Mesodermal cell (in vitro differentiated cells): Measurements from ENCODE around the gene TP73.

Experiments
- H3K27ac ChIP-seq: 2 replicates; pipeline ENCODE4 v1.7.0; 2013; ENCODE audit warnings: mild to moderate bottlenecking, low read depth, low read length, moderate library complexity; ENCODE audit not compliant: severe bottlenecking
- H3K36me3 ChIP-seq: 2 replicates; pipeline ENCODE4 v1.7.1; 2013; ENCODE audit warnings: mild to moderate bottlenecking, low read length, moderate library complexity; ENCODE audit not compliant: control insufficient read depth, insufficient read depth
- H3K4me1 ChIP-seq: one replicate; pipeline ENCODE4 v1.7.1; 2013; ENCODE audit warnings: mild to moderate bottlenecking, low read length; ENCODE audit not compliant: insufficient read depth, control insufficient read depth, poor library complexity, severe bottlenecking
- H3K4me3 ChIP-seq: 2 replicates; pipeline ENCODE4 v1.7.0; 2013; ENCODE audit warnings: low read length, control low read depth, mild to moderate bottlenecking; ENCODE audit not compliant: insufficient read depth, poor library complexity, severe bottlenecking; ENCODE audit errors: extremely low read depth
- H3K9me3 ChIP-seq: 2 replicates; pipeline ENCODE4 v1.7.1; 2013; ENCODE audit warnings: mild to moderate bottlenecking, low read length, moderate library complexity; ENCODE audit not compliant: control insufficient read depth
- WGBS, 2 experiments: methylation state at CpG; one replicate each; pipeline ENCODE4 v1.1.5; 2013; ENCODE audit warnings: missing lambda C conversion rate in 2 of 2; ENCODE audit not compliant: insufficient coverage in 2 of 2; 5-methylcytosine and 5-hydroxymethylcytosine counted together

TP73 gene

DNA sequence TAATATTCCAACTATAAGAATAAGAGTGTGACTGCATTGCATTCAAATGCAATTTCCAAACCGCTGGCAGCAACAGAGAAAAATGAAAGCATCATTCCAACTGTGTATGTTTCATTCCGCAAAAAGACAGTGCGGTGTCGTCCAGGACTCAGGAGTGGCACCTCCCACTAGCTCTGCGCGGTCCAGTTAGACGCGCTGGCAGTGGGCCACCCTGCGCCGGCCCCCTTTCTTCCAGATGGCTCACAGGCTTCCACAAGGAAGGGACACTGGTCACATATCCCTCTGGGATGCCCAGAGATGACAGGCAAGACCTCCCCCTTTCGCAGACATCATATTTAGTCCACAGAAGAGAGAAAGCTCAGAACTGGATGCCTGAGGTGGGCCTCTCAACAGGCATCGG lies 14.3 kb upstream of the TP73 start:
- 93 to 94% methylated on average over 12 of the region's 12 CpGs for WGBS, 2 experiments
- Histone ChIP-seq H3K9me3 (no peaks in the 10 kb centered on the region), H3K4me3 (no peak overlapping the region), H3K4me1 (no peaks in the 10 kb centered on the region), H3K27ac (no peak overlapping the region), H3K36me3 (peaks cover 61% of the 10 kb centered on the region)

- 95 to 98% methylated on average over 9 to 15 of the region's 15 CpGs for whole genome bisulfite sequencing, 2 experiments
- H3K27ac ChIP-seq: no peak overlapping the region
- no peaks in the 10 kb centered on the region for H3K4me1 ChIP-seq
- no peaks in the 10 kb centered on the region for H3K9me3 ChIP-seq
- H3K36me3 ChIP-seq: peaks cover 59% of the 10 kb centered on the region
- no peak overlapping the region for H3K4me3 ChIP-seq
Measured at GRCh38 chr1:3638676-3639075, 13.6 kb upstream of the TP73 start.

GRCh38 chr1:3639397-3639911 lies 12.9 kb upstream of the TP73 start:
- Histone ChIP-seq H3K27ac (no peak overlapping the region), H3K4me1 (no peaks in the 10 kb centered on the region), H3K4me3 (no peak overlapping the region), H3K36me3 (peaks cover 51% of the 10 kb centered on the region), H3K9me3 (no peaks in the 10 kb centered on the region)
- 97 to 98% methylated on average over 17 to 23 of the region's 23 CpGs for WGBS, 2 experiments

- Histone ChIP-seq H3K9me3 (no peaks in the 10 kb centered on the region), H3K36me3 (peaks cover 48% of the 10 kb centered on the region), H3K27ac (no peak overlapping the region), H3K4me1 (no peaks in the 10 kb centered on the region), H3K4me3 (no peak overlapping the region)
- 91 to 92% methylated on average over 31 to 35 of the region's 36 CpGs for WGBS, 2 experiments
Measured at GRCh38 chr1:3640121-3640837, 12.0 kb upstream of the TP73 start.

- WGBS, 2 experiments: 95 to 97% methylated on average over 20 to 22 of the region's 26 CpGs
- no peaks in the 10 kb centered on the region for H3K9me3 ChIP-seq
- H3K36me3 ChIP-seq: peaks cover 46% of the 10 kb centered on the region
- no peak overlapping the region for H3K27ac ChIP-seq
- H3K4me3 ChIP-seq: no peak overlapping the region
- H3K4me1 ChIP-seq: no peaks in the 10 kb centered on the region
Measured at GRCh38 chr1:3641046-3641760, 11.1 kb upstream of the TP73 start.

- Histone ChIP-seq H3K36me3 (peaks cover 46% of the 10 kb centered on the region), H3K4me3 (no peak overlapping the region), H3K9me3 (no peaks in the 10 kb centered on the region), H3K4me1 (no peaks in the 10 kb centered on the region), H3K27ac (no peak overlapping the region)
- 100% methylated on average over 4 to 6 of the region's 11 CpGs for WGBS, 2 experiments
Measured at GRCh38 chr1:3641816-3642215, 10.5 kb upstream of the TP73 start.

GRCh38 chr1:3642919-3643675 lies 9.2 kb upstream of the TP73 start:
- 91 to 92% methylated on average over 28 to 30 of the region's 43 CpGs for WGBS, 2 experiments
- Histone ChIP-seq H3K9me3 (no peaks in the 10 kb centered on the region), H3K4me1 (no peaks in the 10 kb centered on the region), H3K27ac (no peak overlapping the region), H3K36me3 (peaks cover 41% of the 10 kb centered on the region), H3K4me3 (no peak overlapping the region)

DNA sequence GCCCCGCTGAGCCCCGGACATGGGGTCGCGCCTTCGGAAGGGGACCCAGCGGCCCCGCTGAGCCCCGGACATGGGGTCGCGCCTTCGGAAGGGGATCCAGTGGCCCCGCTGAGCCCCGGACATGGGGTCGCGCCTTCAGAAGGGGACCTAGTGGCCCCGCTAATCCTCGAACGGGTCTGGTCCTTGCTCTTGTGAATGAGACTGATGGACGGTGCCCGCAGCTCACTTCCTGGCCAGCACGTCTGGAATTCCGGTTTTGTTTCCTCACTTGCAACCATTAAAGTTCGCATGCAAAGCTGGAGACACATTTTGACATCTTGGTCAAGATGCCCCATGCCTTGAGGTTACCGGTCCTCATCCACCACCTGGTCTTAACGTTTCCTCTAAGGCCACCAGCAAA lies 8.0 kb upstream of the TP73 start:
- Histone ChIP-seq H3K27ac (no peak overlapping the region), H3K36me3 (peaks cover 37% of the 10 kb centered on the region), H3K4me3 (no peak overlapping the region), H3K4me1 (no peaks in the 10 kb centered on the region), H3K9me3 (no peaks in the 10 kb centered on the region)
- WGBS, 2 experiments: 93 to 94% methylated on average over 12 to 14 of the region's 25 CpGs

- no peak overlapping the region for H3K4me3 ChIP-seq
- H3K9me3 ChIP-seq: no peaks in the 10 kb centered on the region
- no peak overlapping the region for H3K27ac ChIP-seq
- H3K4me1 ChIP-seq: no peaks in the 10 kb centered on the region
- 97 to 98% methylated on average over 33 to 36 of the region's 43 CpGs for WGBS, 2 experiments
- peaks cover 30% of the 10 kb centered on the region for H3K36me3 ChIP-seq
Measured at GRCh38 chr1:3645247-3645646, 7.1 kb upstream of the TP73 start.

GRCh38 chr1:3645666-3646355 lies 6.5 kb upstream of the TP73 start:
- H3K4me1 ChIP-seq: no peaks in the 10 kb centered on the region
- no peak overlapping the region for H3K27ac ChIP-seq
- peaks cover 30% of the 10 kb centered on the region for H3K36me3 ChIP-seq
- H3K4me3 ChIP-seq: no peak overlapping the region
- WGBS, 2 experiments: 92 to 97% methylated on average over 21 to 22 of the region's 27 CpGs
- no peaks in the 10 kb centered on the region for H3K9me3 ChIP-seq
